ENCODE data around the gene IL1A.

Gene IL1A

DNA sequence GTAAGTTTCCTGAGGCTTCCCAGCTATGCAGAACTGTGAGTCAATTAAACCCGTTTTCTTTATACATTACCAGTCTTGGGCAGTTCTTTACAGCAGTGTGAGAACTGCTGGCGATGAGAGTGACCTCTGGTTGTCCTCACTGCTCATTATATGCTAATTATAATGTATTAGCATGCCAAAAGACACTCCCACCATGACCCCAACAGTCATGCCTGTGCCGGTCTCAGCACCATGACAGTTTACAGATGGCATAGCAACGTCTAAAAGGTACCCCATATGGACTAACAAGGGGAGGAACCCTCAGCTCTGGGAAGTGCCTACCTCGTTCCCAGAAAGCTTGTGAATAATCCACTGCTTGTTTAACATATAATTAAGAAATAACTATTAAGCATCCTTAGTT lies 8.1 kb upstream of the IL1A start:
- DNase-seq (ENCODE audit: low read depth) = no peak

DNA sequence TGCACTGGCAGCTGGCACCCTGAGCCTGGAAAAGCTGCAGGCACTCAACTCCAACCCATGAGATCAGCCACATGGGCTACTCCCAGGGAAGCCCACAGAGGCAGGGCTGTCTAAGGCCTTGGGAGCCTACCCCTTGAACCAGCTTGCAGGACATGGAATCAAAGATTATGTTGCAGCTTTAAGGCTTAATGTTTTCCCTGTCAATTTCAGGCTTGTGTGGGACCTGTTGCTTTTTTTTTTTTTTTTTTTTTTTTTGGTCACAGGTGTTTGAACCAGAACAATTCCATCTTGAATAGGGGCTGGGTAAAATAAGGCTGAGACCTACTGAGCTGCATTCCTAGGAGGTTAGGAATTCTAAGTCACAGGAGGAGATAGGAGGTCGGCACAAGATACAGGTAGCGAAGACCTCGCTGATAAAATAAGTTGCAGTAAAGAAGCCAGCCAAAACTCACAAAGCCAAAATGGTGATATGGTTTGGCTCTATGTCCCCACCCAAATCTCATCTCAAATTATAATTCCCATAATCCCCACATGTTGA lies 7.5 kb upstream of the IL1A start:
- no peak for DNase-seq (ENCODE audit: low read depth)

DNA sequence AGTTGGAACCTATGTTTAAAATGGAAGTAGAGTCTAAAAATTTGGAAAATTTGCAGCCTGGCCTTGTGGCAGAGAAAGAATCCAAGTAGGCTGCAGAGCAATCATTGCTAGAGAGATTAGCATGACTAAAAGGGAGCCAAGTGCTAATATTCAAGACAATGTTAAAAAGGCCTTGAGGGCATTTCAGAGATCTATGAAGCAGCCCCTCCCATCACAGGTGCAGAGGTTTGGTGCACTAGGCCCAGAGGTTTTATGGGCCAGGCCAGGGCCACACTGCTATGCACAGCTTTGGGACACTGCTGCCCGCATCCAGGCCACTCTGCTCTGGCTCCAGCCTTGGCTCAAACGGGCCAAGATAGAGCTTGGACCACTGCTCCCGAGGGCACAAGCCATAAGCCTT lies 6.7 kb upstream of the IL1A start:
- no peak for DNase-seq (ENCODE audit: low read depth)

DNA sequence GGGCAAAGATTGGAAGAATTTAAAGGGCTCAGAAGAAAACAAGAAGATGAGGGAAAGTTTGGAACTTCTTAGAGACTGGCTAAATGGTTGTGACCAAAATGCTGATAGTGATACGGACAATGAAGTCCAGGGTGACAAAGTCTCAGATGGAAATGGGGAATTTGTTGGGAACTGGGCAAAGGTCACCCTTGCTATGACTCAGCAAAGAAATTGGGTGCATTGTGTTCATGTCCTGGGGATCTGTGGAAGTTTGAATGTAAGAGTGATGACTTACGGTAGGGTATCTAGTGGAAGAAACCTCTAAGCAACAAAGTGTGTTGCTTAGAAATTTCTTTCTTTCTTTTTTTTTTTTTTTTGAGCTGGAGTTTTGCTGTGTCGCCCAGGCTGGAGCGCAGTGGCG lies 6.0 kb upstream of the IL1A start:
- no peak for DNase-seq (ENCODE audit: low read depth)

DNA sequence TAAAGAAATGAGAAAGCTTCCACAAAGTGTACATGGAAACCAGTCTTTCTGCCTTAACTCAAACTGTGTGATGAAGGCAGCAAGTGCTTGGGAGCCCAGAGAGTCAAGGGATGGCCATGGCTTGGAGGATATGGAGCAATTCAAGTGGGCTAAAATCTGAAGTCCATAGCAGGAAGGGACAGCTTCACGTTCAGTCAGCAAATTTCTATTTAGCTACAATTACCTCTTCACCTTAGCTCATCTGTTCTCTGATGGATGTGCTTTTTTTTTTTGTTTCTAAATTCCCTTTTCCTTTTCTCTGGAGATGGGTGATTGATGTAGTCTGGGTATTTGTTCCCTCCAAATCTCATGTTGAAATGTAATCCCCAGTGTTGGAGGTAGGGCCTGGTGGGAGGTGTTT lies 4.9 kb upstream of the IL1A start:
- DNase-seq (ENCODE audit: low read depth) = no peak

DNA sequence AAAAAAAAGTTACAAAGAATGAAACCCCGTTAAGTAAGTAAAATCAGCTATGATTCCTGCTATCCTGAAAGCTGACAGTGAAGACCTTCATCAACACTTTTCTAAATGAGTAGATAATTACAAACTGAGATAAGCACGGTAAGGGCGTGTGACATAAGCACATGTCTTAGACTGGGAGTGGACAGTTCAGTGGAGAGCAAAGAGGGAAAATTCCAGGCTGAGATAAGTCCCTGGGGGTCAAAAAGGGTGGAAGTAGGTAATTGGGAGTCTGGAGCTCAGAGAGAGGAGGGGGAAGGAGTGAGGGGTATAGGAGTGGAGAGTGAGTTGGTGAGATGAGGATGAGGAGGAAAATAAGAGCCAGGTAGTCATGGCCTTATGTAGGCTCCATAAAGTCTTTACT lies 4.4 kb upstream of the IL1A start:
- DNase-seq (ENCODE audit: low read depth) = no peak

DNA sequence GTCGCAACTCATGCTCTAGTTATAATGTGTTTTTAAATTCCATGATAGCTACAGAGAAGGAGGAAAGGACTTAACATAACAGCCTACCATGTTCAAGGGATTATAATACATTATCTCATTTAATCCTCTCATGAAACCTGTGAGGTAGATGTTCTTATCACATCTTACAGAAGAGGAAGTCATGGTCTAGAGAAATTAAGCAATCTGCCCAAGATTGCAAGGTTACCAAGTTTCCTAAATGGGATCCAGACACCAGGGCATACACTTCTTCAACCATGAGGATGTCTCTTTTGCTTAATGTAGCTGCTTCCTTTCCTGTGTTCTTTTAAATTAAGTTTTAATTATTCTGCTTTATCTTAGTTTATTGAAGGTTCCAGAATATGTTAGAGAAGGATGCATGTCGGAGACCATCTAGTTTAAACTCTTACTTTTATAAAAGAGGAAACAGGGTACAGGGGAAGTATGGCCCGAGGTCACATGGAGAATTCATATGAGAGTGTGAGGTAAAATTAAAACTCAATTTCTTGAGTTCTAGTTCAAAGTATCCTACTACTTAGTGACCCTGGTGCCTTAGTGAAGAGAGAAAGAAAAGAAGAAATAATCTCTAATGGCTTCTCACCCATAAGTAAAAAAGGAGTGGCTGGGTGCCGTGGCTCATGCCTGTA lies 3.6 kb upstream of the IL1A start:
- no peak for DNase-seq (ENCODE audit: low read depth)

DNA sequence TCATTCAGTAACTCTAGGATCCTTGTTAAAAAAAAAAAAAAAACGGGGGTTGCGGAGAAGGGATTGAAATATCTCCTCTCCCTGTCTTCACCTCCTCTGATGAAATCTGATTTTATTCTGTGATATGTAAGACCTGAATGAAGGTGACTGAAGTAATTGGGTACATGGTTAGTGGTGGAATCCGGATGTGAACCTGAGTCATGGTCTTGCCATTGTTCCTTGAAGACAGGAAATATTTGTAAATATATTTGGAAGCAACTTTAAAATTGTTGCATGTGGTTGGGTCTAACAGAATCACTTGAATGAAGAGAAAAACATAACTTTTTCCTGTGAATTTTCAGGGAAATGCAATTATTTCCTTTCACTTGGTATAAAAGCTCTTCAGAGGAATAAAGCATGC lies 3.0 kb upstream of the IL1A start:
- DNase-seq (ENCODE audit: low read depth) = no peak

DNA sequence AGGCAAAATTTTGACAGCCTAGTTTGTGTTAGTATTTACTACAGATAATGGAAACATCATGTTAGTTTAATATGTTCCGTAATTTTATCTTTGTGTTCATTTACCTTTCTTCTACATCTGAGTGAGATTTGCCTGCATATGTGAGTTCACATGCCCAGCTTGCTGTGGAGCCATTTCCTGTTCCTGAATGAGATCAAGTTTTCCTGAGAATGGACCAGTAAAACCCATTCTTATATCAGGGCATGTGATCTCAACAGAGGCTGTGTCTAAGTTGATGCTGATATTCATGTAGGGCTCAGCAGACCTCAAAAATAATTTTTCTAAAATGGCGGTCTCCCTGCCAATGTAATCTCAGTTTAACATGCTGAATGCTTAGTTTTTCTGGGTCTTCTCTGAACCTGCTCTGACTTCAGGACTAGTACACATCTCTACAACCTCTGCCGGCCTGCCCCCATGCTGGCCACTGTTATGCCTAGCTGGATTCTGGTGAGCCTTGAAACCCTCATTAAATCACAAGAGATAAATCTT lies 1.0 kb downstream of the IL1A start:
- no peak for DNase-seq (ENCODE audit: low read depth)

DNA sequence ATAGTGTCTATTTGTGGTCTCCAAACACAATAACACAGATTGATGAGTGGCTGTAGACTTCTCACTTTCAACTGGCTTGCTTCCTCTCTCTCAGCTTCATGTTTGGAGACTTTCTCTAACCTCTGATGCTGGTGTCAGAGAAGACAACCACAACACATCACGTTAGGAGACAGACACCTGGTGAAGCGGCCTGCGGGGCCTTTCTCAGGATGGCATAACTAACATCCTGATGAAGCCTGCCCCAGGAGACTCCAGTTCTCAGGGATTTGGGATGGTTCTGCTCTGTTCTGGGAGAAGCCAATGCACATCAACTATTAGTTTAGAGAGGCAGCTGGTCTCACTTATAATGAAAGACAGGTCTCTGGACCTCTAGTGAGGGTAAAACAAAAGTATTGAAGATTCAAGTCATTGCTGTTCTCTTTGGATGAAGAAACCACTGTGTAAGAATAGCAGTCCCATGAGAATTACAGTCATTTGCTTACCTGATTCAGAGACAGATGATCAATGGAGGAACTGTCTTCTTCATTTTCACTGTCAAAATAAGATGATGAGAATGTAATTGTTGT lies 2.0 kb downstream of the IL1A start:
- DNase-seq (ENCODE audit: low read depth) = no peak

DNA sequence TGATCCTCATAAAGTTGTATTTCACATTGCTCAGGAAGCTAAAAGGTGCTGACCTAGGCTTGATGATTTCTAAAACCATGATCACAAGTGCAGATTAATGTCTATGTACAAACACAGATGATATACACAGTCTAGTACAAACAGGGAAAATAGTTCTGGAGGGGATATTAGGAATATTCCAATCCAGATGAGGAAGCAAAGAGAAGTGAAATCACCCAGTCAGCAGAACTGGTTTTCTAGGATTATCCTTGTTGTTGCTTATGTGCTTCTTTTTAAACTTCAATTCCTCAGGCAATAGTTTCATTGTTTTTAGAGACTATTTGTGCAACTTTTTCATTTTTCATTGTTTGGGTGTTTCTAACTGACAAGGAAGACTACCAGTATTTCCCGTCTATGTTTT lies 4.7 kb downstream of the IL1A start:
- DNase-seq (ENCODE audit: low read depth) = no peak

DNA sequence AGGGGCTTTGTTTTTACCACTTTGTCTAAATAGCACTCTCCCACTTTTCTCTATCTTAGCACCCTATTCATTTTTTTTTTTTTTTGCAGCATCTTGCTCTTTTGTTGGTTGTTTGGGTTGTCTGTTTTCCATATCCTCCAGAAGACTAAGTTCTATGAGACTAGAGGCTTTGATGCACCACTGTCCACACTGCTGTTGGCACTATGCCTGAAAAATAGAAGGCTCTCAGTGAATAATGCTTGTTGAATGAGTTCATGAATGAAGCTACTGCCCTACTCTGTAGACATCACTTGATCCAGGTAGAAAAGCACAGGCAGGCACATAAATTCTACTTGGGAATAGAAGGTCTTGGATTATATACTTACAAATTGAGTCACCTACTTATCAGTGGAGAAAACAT lies 7.3 kb downstream of the IL1A start:
- DNase-seq (ENCODE audit: low read depth) = no peak

DNA sequence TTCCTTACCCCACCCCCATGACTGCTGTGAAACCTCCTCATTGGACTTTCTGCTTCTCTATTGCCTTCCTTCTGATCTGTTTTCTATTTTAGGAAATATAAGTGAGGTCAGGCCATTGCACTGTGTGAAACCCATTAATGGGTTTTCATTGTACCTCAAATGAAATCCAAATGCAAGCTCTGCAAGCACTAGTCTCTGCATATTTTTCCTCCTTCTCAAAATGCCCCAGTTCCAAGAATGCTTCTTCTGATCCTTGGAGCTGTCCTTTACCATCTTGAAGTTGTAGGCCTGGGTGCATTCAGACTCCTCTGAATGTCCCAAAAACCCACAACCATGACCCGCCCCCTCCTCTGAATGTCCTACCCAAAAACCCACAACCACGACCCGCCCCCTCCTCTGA lies 8.2 kb downstream of the IL1A start:
- DNase-seq (ENCODE audit: low read depth) = no peak

DNA sequence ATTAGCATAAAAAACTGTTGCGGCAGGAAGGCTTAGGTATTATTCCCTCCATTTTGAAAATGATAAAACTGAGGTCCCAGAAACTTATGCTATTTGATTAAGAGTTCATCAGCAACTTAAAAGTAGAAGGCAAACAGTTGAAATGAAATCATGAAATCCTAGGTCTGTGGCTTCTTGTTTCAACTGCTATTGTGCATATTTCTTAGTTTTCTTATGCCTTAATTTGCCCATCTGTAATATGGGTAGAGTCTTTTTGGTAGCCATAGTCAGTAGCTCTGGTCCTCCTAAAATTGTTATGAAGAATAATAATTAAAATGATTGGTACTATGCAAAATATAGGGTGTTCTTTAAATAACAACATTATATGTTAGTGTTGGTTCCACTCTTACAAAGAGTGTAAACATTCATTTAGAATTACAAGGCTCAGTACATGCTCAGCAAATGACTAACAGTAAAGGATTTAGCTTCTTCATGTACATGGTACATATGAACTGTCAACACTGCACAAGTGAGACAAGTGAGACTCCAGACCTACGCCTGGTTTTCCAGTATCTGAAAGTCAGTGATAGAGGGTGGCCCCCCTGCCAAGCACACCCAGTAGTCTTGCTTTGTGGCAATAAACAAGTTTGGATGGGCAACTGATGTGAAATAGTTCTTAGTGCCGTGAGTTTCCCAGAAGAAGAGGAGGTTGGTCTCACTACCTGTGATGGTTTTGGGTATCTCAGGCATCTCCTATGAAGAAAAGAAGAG lies 9.6 kb downstream of the IL1A start:
- DNase-seq (ENCODE audit: low read depth) = no peak

DNA sequence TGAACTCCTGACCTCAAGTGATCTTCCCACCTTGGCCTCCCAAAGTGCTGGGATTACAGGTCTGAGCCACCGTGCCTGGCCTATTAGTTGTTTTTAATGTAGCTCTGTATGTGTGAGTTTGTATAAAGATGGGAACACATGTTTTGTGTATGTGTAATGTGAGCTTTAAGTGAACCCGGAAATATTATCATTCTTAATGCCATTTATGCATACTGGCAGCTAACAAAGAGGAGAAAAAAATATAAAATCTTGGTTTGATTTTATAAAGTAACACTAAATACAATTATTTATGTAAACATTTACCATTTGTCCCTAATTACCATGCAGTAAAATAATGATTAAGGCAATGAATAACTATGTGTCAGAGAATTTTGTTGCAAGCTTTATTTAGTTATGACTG lies 10.7 kb downstream of the IL1A start:
- no peak for DNase-seq (ENCODE audit: low read depth)

DNA sequence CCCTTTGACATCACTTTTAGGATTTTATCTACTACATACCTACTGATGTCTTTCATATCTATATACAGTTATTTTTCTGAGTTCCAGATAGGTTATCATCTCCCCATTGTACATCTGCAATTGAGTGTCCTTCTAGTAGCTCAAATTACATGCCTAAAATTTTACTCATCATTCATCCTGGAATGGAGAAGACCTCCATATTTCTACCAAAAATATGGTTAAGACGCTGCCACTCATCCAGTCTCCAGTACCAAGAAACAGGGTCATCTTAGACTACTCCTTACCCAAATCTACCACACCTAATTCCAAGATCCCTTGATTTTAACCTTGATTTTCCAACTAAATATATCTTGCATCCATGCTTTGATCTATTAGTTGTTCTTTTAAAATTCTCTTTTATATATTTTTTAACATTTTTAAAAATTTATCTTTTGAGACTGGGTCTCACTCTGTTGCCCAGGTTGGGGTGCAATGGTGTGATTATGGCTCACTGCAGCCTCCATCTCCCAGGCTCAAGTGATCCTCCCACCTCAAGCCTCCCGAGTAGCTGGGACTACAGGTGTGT lies 11.3 kb downstream of the IL1A start:
- DNase-seq (ENCODE audit: low read depth) = no peak

DNA sequence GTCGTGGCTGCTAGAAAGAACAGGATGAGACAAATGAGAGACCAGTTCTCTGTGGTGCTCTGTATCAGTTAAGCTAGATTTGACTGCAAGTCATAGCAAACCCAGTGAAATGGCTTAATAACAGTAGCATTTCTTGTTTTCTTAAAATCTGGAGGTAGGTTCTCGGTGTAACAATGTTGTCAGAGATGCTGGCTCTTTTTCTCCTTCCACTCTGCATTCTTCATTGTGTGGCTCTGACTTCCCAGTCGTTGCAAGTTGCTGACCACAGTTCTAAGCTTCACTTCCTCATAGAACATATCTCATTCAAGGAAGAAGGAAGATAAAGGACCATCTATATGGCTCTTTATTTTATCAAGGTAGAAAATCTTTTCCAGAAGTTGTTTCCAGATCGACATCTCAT lies 12.0 kb downstream of the IL1A start:
- DNase-seq (ENCODE audit: low read depth) = no peak

DNA sequence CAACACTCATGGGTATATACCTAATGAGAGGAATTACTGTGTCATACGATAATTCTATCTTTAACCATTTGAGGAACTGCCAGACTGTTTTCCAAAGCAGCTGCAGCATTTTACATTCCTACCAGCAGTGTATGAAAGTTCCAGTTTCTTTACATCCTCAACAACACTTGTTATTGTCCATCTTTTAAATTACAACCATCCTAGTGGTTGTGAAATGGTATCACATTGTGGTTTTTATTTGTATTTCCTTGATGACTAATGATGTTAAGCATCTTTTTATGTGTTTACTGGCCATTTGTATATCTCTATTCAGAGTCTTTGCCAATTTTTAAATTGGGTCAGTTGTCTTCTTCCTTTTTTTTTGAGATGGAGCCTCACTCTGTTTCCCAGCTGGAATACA lies 15.9 kb downstream of the IL1A start:
- peak; percentile 78 for DNase-seq (ENCODE audit: low read depth)

DNA sequence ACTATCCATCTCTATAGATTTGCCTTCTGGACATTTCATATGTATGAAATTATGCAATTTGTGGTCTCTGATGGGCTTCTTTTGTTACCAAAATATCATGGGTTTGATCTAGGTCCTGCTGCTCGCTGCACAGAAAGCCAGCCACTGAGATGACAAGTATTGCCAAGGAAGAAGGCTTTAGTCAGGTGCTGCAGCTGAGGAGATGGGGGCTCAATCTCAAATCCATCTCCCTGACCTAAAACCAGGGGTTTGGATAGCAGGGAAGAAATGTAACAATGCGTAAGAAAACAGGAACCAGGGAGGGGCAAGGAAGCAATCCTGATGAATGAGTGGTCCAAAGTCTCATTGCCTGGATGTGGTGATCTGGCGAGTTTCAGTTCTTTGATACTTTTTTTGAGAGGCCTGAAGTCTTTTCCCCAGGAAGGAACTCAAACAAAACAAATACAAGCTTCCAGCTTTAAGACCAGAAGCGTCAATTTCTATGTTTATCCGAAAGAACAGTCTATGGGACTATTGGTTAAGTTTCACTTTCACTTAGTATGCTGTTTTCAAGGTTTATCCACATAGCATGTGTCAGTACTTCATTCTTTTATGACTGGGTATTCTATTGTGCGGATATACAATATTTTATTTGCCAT lies 16.5 kb downstream of the IL1A start:
- DNase-seq (ENCODE audit: low read depth) = no peak

DNA sequence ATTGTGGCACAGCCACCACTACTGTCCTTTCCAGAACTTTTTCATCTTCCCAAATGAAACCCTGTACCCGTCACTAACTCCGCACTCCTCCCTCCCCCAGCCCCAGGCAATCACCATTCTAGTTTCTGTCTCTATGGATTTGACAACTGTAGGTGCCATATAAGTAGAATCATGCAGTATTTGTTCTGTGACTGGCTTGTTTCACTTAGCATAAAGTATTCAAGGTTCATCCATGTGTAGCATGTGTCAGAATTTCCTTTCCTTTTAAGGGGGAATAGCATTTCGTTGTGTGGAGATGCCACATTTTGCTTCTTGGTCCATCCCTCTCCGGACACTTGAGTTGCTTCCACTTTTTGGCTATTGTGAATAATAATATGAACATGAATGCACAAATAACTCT lies 19.0 kb downstream of the IL1A start:
- no peak for DNase-seq (ENCODE audit: low read depth)

DNA sequence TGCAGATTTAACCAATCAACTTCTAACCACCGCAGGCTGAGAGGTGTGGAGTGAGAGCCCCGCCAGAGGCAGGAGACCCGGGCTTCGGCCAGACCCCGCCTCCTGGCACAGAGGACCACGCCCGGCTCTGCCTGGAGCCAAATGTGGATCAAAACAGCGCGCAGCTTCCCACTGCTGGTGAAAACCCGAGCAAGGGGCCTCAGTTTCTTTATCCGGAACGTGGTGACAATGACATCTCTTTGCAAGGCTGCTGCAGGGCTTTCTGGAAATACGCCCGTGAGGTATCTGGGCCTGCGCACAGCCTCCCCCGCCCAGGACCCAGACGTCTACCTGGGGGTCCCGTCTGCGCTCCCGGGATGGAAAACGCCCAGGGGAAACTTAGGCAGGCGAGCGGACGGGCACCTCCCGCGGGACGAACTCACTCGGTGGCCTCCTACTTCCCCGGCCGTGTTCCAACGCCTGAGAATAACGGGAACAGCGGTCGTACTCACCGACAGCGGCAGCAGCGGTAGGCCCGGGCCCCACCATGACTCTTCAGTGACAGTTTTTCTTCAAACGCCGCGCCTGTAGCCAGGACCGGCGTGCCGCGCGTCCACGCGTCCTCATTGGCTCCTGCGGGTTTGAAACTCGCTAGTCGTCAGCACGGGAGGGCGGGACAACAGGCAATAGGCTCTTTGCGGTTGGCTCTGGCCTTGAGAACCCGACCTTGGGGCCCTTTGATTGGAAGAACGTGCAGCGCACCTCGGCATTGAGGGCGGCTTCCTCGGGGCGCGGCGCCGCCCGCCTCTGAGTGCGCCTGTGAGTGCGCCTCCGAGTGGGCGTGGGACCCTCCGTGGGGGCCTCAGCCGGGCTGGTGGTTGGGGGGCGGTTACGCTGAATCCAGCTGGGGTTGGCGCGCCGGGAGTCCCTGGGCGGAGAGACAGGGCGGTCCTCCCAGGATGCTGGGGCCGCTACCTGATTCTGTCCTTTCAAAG lies 19.9 kb downstream of the IL1A start, which contains the start of gene CKAP2L:
Gene CKAP2L (minus strand): TSS at position 539 of the 974 bp plus-strand sequence. CDS start 11 bp downstream, at position 528.
- peak; percentile 97 for DNase-seq (ENCODE audit: low read depth)

Data from amniotic epithelial cell (primary cell).